OCI-LY3 (cell line): ENCODE measurements around the gene PELI1.

Source experiments
- H2AFZ ChIP-seq: fragments of 200-600, 300-600 bp; shearing (Covaris generic); 2 replicates; pipeline ENCODE4 v1.6.0; 2014; ENCODE audit warnings: antibody characterized with exemption, low read depth, low read length
- H3K27ac ChIP-seq: fragments of 200-600, 300-600 bp; sonication (generic); 2 replicates; pipeline ENCODE4 v1.5.1; 2014; ENCODE audit warnings: mild to moderate bottlenecking, low read length, moderate library complexity, mixed read lengths
- H3K27me3 ChIP-seq: fragments of 200-600, 300-600 bp; sonication (generic); 2 replicates; pipeline ENCODE4 v1.6.1; 2014; ENCODE audit warnings: low read depth, low read length, mixed read lengths
- H3K36me3 ChIP-seq: fragments of 200-600, 300-600 bp; sonication (generic); replicated peaks from 2 replicates; pipeline ENCODE3; 2014; ENCODE audit warnings: low read depth, low read length, mixed read lengths
- H3K4me1 ChIP-seq: fragments of 300-600, 200-600 bp; sonication (generic); 2 replicates; pipeline ENCODE4 v1.6.1; 2014; ENCODE audit warnings: low read length, mixed read lengths
- H3K4me2 ChIP-seq: fragments of 200-600, 300-600 bp; sonication (generic); 2 replicates; pipeline ENCODE4 v1.6.1; 2014; ENCODE audit warnings: low read length, mixed read lengths
- H3K4me3 ChIP-seq: fragments of 300-600, 200-600 bp; sonication (generic); 2 replicates; pipeline ENCODE4 v1.5.1; 2014; ENCODE audit warnings: antibody characterized with exemption, mild to moderate bottlenecking, low read length, moderate library complexity
- H3K79me2 ChIP-seq: fragments of 300-600, 200-600 bp; shearing (Covaris generic); 2 replicates; pipeline ENCODE4 v1.6.1; 2014; ENCODE audit warnings: mild to moderate bottlenecking, low read length, mixed read lengths
- H3K9ac ChIP-seq: fragments of 300-600, 200-600 bp; shearing (Covaris generic); 2 replicates; pipeline ENCODE4 v1.6.0; 2014; ENCODE audit warnings: mild to moderate bottlenecking, low read length, moderate library complexity
- H3K9me3 ChIP-seq: fragments of 200-600, 300-600 bp; shearing (Covaris generic); 2 replicates; pipeline ENCODE4 v1.6.1; 2014; ENCODE audit warnings: low read length, mixed read lengths; ENCODE audit not compliant: insufficient read depth
- H4K20me1 ChIP-seq: fragments of 200-600, 300-600 bp; sonication (generic); 2 replicates; pipeline ENCODE4 v1.6.1; 2016; ENCODE audit warnings: low read length, mixed read lengths; ENCODE audit not compliant: insufficient read depth
- EZH2phosphoT487 ChIP-seq: fragments of 200-600 bp; shearing (Covaris generic); IDR thresholded peaks from 2 replicates; pipeline ENCODE4 v1.6.1; 2018; ENCODE audit warnings: antibody characterized with exemption, mixed run types, low read depth
- TF ChIP-seq, protein P1 (sequence below): fragments of 200-600, 300-600 bp; sonication (generic); IDR thresholded peaks from 2 replicates; pipeline ENCODE4 v1.5.1; 2014; ENCODE audit warnings: antibody characterized with exemption, low read length, low read depth

PELI1 gene

DNA sequence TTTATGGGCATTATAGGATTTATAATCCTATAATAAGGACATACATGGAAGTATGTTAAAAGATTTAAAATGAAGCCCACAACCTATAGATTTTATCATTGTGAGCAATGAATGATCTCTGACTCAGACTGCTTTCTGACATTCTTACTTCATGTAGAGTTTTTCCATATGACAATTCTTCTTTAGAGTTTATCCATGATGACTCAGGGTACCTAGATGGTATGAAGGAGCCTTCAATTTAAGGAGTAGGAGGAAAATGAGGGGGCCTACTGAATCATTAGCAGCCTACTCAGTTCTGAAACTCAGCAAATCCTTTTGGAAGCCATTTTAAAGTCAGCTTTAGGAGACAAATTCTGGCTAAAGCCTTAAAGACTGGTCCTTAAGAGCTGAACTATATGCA, 10.4 kb downstream of the PELI1 start:
- TF ChIP-seq, protein P1, sequence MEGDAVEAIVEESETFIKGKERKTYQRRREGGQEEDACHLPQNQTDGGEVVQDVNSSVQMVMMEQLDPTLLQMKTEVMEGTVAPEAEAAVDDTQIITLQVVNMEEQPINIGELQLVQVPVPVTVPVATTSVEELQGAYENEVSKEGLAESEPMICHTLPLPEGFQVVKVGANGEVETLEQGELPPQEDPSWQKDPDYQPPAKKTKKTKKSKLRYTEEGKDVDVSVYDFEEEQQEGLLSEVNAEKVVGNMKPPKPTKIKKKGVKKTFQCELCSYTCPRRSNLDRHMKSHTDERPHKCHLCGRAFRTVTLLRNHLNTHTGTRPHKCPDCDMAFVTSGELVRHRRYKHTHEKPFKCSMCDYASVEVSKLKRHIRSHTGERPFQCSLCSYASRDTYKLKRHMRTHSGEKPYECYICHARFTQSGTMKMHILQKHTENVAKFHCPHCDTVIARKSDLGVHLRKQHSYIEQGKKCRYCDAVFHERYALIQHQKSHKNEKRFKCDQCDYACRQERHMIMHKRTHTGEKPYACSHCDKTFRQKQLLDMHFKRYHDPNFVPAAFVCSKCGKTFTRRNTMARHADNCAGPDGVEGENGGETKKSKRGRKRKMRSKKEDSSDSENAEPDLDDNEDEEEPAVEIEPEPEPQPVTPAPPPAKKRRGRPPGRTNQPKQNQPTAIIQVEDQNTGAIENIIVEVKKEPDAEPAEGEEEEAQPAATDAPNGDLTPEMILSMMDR: no peak
- TF ChIP-seq EZH2phosphoT487: no peak
- Histone ChIP-seq H3K4me3 (no peak overlapping the region), H3K9ac (no peak overlapping the region), H3K4me2 (no peak overlapping the region), H3K27me3 (no peaks in the 10 kb centered on the region), H4K20me1 (peaks cover 92% of the 10 kb centered on the region), H3K9me3 (no peaks in the 10 kb centered on the region), H3K36me3 (peaks cover 29% of the 10 kb centered on the region), H3K27ac (no peak overlapping the region), H3K79me2 (peaks cover 98% of the 10 kb centered on the region), H2AFZ (no peak overlapping the region), H3K4me1 (peaks cover 21% of the 10 kb centered on the region)

- Histone ChIP-seq H3K4me3 (no peak overlapping the region), H3K79me2 (peaks cover 98% of the 10 kb centered on the region), H3K9ac (no peak overlapping the region), H3K4me2 (no peak overlapping the region), H2AFZ (no peak overlapping the region), H3K27me3 (no peaks in the 10 kb centered on the region), H3K27ac (no peak overlapping the region), H3K36me3 (peaks cover 26% of the 10 kb centered on the region), H3K9me3 (no peaks in the 10 kb centered on the region), H3K4me1 (peaks cover 17% of the 10 kb centered on the region), H4K20me1 (peaks cover 92% of the 10 kb centered on the region)
- TF ChIP-seq, protein P1: no peak
- no peak for TF ChIP-seq EZH2phosphoT487
These were observed 10.9 kb downstream of the PELI1 start for GRCh38 chr2:64133354-64133753.

DNA sequence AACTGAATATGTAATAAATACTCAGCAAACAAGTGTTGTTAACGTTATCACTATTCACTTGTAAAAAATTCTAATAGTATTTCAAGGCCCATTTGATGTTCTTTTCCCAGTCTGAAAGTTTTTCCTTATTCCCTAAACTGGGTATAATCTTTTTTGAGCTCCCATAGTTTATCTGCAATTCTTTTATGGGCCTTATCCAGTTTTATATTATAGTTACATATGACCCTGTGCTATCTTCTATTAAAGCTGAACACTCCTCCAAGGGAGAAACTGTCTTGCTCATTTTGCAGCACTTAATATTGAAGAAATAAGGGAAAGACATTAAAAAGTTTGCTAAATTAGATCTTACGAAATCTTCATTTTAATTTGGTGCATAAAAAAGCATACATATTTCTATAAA, 13.9 kb downstream of the PELI1 start:
- Histone ChIP-seq H3K27ac (no peak overlapping the region), H4K20me1 (peaks cover 86% of the 10 kb centered on the region), H3K4me2 (no peak overlapping the region), H3K4me1 (no peaks in the 10 kb centered on the region), H3K79me2 (peaks cover 97% of the 10 kb centered on the region), H3K36me3 (peaks cover 13% of the 10 kb centered on the region), H3K4me3 (no peak overlapping the region), H3K27me3 (no peaks in the 10 kb centered on the region), H3K9me3 (no peaks in the 10 kb centered on the region), H3K9ac (no peak overlapping the region), H2AFZ (no peak overlapping the region)
- TF ChIP-seq, protein P1: no peak
- TF ChIP-seq EZH2phosphoT487: no peak

- no peaks in the 10 kb centered on the region for H3K9me3 ChIP-seq
- H3K36me3 ChIP-seq: peaks cover 15% of the 10 kb centered on the region
- no peak overlapping the region for H3K4me2 ChIP-seq
- TF ChIP-seq, protein P1: no peak
- H3K4me3 ChIP-seq: no peak overlapping the region
- H3K27me3 ChIP-seq: no peaks in the 10 kb centered on the region
- H3K4me1 ChIP-seq: no peaks in the 10 kb centered on the region
- H4K20me1 ChIP-seq: peaks cover 85% of the 10 kb centered on the region
- H2AFZ ChIP-seq: no peak overlapping the region
- H3K27ac ChIP-seq: no peak overlapping the region
- H3K9ac ChIP-seq: no peak overlapping the region
- peaks cover 97% of the 10 kb centered on the region for H3K79me2 ChIP-seq
These were observed 15.3 kb downstream of the PELI1 start for GRCh38 chr2:64128943-64129391.
